NT2/D1 (cell line): ENCODE data around the gene PHLDB1.
A peak's percentile ranks its signal among the peaks of the same experiment; 100 is the strongest.

Experiments used
- DNase-seq: peaks from one replicate; pipeline ENCODE4 v3.0.0-alpha.2; 2011; ENCODE audit warnings: low read depth, low spot score
- H3K27me3 ChIP-seq: 2 replicates; pipeline ENCODE4 v1.6.0; 2011; ENCODE audit warnings: mild to moderate bottlenecking; ENCODE audit not compliant: insufficient read length, insufficient read depth
- H3K36me3 ChIP-seq: 2 replicates; pipeline ENCODE4 v1.6.1; 2011; ENCODE audit warnings: mild to moderate bottlenecking, low read length, mixed read lengths; ENCODE audit not compliant: insufficient read depth, insufficient read length
- H3K4me1 ChIP-seq: 2 replicates; pipeline ENCODE4 v1.5.1; 2011; ENCODE audit not compliant: insufficient read depth, insufficient read length
- H3K4me3 ChIP-seq: 2 replicates; pipeline ENCODE4 v1.5.1; 2011; ENCODE audit warnings: low read depth; ENCODE audit not compliant: insufficient read length
- H3K9ac ChIP-seq: 2 replicates; pipeline ENCODE4 v1.6.0; 2011; ENCODE audit warnings: low read depth; ENCODE audit not compliant: insufficient read length
- H3K9me3 ChIP-seq: 2 replicates; pipeline ENCODE4 v1.5.1; 2011; ENCODE audit warnings: mild to moderate bottlenecking, low read length; ENCODE audit not compliant: insufficient read depth
- SUZ12 ChIP-seq: IDR thresholded peaks from 2 replicates; pipeline ENCODE4 v1.6.1; 2011; ENCODE audit not compliant: insufficient read length, insufficient read depth; ENCODE audit errors: extremely low read depth
- YY1 ChIP-seq: IDR thresholded peaks from 2 replicates; pipeline ENCODE4 v1.6.1; 2011; ENCODE audit not compliant: insufficient read length, insufficient read depth
- ZNF274 ChIP-seq: IDR thresholded peaks from 2 replicates; pipeline ENCODE4 v1.6.1; 2011; ENCODE audit warnings: mild to moderate bottlenecking, low read depth, low read length

PHLDB1 gene

GRCh38 chr11:118655486-118656190 is 48.2 kb downstream of the PHLDB1 start:
- H3K36me3 ChIP-seq, result peaks cover 66% of the 10 kb centered on the region
- no peaks in the 10 kb centered on the region for H3K27me3 ChIP-seq
- H3K9ac ChIP-seq, result no peak overlapping the region
- H3K4me3 ChIP-seq, result no peak overlapping the region
- no peak for DNase-seq
- peaks cover 21% of the 10 kb centered on the region for H3K4me1 ChIP-seq
- TF ChIP-seq SUZ12, result no peak
- no peak for TF ChIP-seq ZNF274
- TF ChIP-seq YY1, result no peak
- H3K9me3 ChIP-seq, result no peaks in the 10 kb centered on the region

- no peak for DNase-seq
- Histone ChIP-seq H3K9me3 (no peaks in the 10 kb centered on the region), H3K9ac (no peak overlapping the region), H3K27me3 (no peaks in the 10 kb centered on the region), H3K4me3 (no peak overlapping the region), H3K36me3 (peaks cover 58% of the 10 kb centered on the region), H3K4me1 (peaks cover 24% of the 10 kb centered on the region)
- TF ChIP-seq YY1 (no peak), ZNF274 (no peak), SUZ12 (no peak)
Observed at GRCh38 chr11:118656563-118657165, 49.2 kb downstream of the PHLDB1 start.

- TF ChIP-seq SUZ12, result no peak
- TF ChIP-seq YY1, result no peak
- TF ChIP-seq ZNF274, result no peak
- DNase-seq, result no peak
- peaks cover 25% of the 10 kb centered on the region for H3K4me1 ChIP-seq
- H3K36me3 ChIP-seq, result peaks cover 53% of the 10 kb centered on the region
- H3K27me3 ChIP-seq, result no peaks in the 10 kb centered on the region
- no peak overlapping the region for H3K4me3 ChIP-seq
- H3K9me3 ChIP-seq, result no peaks in the 10 kb centered on the region
- H3K9ac ChIP-seq, result no peak overlapping the region
Observed at GRCh38 chr11:118657238-118657637, 49.8 kb downstream of the PHLDB1 start.

- TF ChIP-seq YY1, result no peak
- TF ChIP-seq SUZ12, result no peak
- no peak for TF ChIP-seq ZNF274
- DNase-seq, result no peak
- H3K9ac ChIP-seq, result no peak overlapping the region
Observed at GRCh38 chr11:118657709-118658428, 50.5 kb downstream of the PHLDB1 start.

GRCh38 chr11:118658429-118659313 is 51.3 kb downstream of the PHLDB1 start:
- Histone ChIP-seq H3K36me3 (peaks cover 40% of the 10 kb centered on the region), H3K4me1 (peaks cover 37% of the 10 kb centered on the region)
- no peak for DNase-seq

More at GRCh38 chr11:118657709-118658428, 50.5 kb downstream of the PHLDB1 start:
- H3K36me3 ChIP-seq, result peaks cover 46% of the 10 kb centered on the region
- no peaks in the 10 kb centered on the region for H3K27me3 ChIP-seq
- no peaks in the 10 kb centered on the region for H3K9me3 ChIP-seq
- H3K4me1 ChIP-seq, result peaks cover 30% of the 10 kb centered on the region
- no peak overlapping the region for H3K4me3 ChIP-seq

DNA sequence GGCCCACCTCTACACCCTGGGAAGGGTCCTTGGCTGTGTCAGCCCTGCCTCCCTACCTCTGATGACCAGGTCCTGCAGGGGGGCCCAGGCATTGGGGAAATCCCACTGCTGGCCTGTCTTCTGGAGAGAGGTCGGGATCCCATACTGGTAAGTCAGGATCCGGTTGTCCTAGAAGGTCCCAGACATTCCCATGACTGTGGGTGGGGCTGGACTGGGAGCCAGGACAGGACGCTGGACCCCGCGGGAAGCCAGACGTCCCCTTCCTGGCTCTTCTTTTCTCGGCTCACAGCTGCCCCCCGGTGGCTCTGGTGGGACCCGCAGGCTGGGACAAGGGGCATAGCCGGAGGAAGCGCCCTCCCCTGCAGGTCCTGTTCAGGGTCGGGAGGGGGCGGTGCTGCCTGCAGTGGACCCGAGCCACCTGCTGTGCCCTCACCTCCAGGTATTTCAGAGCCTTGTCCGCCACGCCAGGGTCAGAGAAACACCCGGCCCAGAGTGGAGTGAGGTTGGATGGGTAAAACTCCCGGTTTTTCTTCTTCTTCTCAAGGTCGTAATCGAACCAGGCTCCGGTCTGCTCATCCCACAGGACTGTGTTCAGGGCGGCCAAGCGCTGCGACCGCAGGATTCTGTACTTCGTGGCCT is 52.0 kb downstream of the PHLDB1 start:
- Histone ChIP-seq H3K27me3 (no peaks in the 10 kb centered on the region), H3K9ac (peak overlapping the region; percentile 32), H3K4me1 (peaks cover 37% of the 10 kb centered on the region), H3K9me3 (no peaks in the 10 kb centered on the region), H3K36me3 (peaks cover 36% of the 10 kb centered on the region), H3K4me3 (no peak overlapping the region)
- peak; percentile 85 for DNase-seq
- TF ChIP-seq ZNF274 (no peak), YY1 (no peak), SUZ12 (no peak)

More at GRCh38 chr11:118658429-118659313, 51.3 kb downstream of the PHLDB1 start:
- H3K4me3 ChIP-seq, result no peak overlapping the region
- no peak overlapping the region for H3K9ac ChIP-seq
- no peaks in the 10 kb centered on the region for H3K9me3 ChIP-seq
- TF ChIP-seq SUZ12 (no peak), YY1 (no peak), ZNF274 (no peak)
- no peaks in the 10 kb centered on the region for H3K27me3 ChIP-seq
